Measurements from ENCODE around the gene RASA3.

- TF ChIP-seq GATA2 (IDR thresholded peaks at IDR 0.05; ENCODE audit: low read depth, low read length), result no peak
- TF ChIP-seq GATA3 (IDR thresholded peaks at IDR 0.05; ENCODE audit: low read depth, low read length), result no peak
Measured at GRCh38 chr13:114118511-114119123, 13.8 kb downstream of the RASA3 start.
